ENCODE results near the gene PCBP2. TPM values are rescaled to one million over a fixed set of nuclear protein-coding genes. Genes with fewer than 3 reads are reported as not detected.

Gene PCBP2
- total RNA-seq, 2 donors from 2014 or later: 322 to 534 TPM

- TF ChIP-seq POLR2A (IDR thresholded peaks at IDR 0.05) (no peak), CTCF (IDR thresholded peaks at IDR 0.05) (no peak), POLR2AphosphoS5 (IDR thresholded peaks at IDR 0.05) (no peak)
- intact Hi-C loops (cut with DNase I): no loop called here
- no peak overlapping the region for H3K4me3 ChIP-seq
- no peaks in the 10 kb centered on the region for H3K27me3 ChIP-seq (replicated peaks; ENCODE audit: insufficient read depth)
- H3K27ac ChIP-seq: no peak overlapping the region
- H3K4me1 ChIP-seq (replicated peaks): no peaks in the 10 kb centered on the region
- H3K36me3 ChIP-seq: peaks cover 0 to 3% of the 10 kb centered on the region in 2 donors
- WGBS: 98% methylated on average over 3 of the region's 3 CpGs
- no peak for DNase-seq (ENCODE audit: low spot score)
- no peaks in the 10 kb centered on the region for H3K9me3 ChIP-seq
Measured at GRCh38 chr12:53523131-53523530, 71.2 kb downstream of the PCBP2 start.

GRCh38 chr12:53524476-53524875 lies 72.6 kb downstream of the PCBP2 start:
- H3K4me1 ChIP-seq (replicated peaks): no peaks in the 10 kb centered on the region
- H3K36me3 ChIP-seq: peaks cover 0 to 3% of the 10 kb centered on the region in 2 donors
- intact Hi-C loops (cut with DNase I): no loop called here
- H3K27ac ChIP-seq: no peak overlapping the region
- TF ChIP-seq POLR2AphosphoS5 (IDR thresholded peaks at IDR 0.05) (no peak), CTCF (IDR thresholded peaks at IDR 0.05) (no peak), POLR2A (IDR thresholded peaks at IDR 0.05) (no peak)
- DNase-seq (ENCODE audit: low spot score): no peak
- no peak overlapping the region for H3K4me3 ChIP-seq
- 95% methylated on average over 13 of the region's 13 CpGs for WGBS
- no peaks in the 10 kb centered on the region for H3K27me3 ChIP-seq (replicated peaks; ENCODE audit: insufficient read depth)
- H3K9me3 ChIP-seq: no peaks in the 10 kb centered on the region

GRCh38 chr12:53530061-53530460 lies 78.2 kb downstream of the PCBP2 start:
- H3K27me3 ChIP-seq (replicated peaks; ENCODE audit: insufficient read depth): no peaks in the 10 kb centered on the region
- H3K9me3 ChIP-seq: no peaks in the 10 kb centered on the region
- no peak overlapping the region for H3K4me3 ChIP-seq
- H3K36me3 ChIP-seq: peaks cover 0 to 4% of the 10 kb centered on the region in 2 donors
- no peak for DNase-seq (ENCODE audit: low spot score)
- WGBS: 94% methylated on average over 2 of the region's 2 CpGs
- TF ChIP-seq CTCF (IDR thresholded peaks at IDR 0.05) (no peak), POLR2A (IDR thresholded peaks at IDR 0.05) (no peak), POLR2AphosphoS5 (IDR thresholded peaks at IDR 0.05) (no peak)
- intact Hi-C loops (cut with DNase I): no loop called here
- no peaks in the 10 kb centered on the region for H3K4me1 ChIP-seq (replicated peaks)
- H3K27ac ChIP-seq: no peak overlapping the region

Small RNAs within 50 kb of the gene (small RNA-seq; reads per million reads assigned to genes)
- gene AC023509.3: 0 reads per million in 2 donors

Other genes with a start within 250 kb of the PCBP2 start
- 1 to 10 TPM; 1.2 to 1.7 TPM for gene ITGB7, start 244.9 kb upstream of the PCBP2 start, total RNA-seq
- 10 to 100 TPM; 28.9 to 30.4 TPM for gene RARG, start 219.9 kb upstream of the PCBP2 start, total RNA-seq
- gene ESPL1, start 183.8 kb upstream of the PCBP2 start, total RNA-seq: 1 to 10 TPM in 1 of 2 donors, under 1 TPM in 1; 0.55 to 6.1 TPM
- gene PFDN5, start 156.6 kb upstream of the PCBP2 start, total RNA-seq: 100 to 1,000 TPM; 552 to 673 TPM
- 10 to 100 TPM; 48.1 to 75.4 TPM for gene MYG1, start 152.4 kb upstream of the PCBP2 start, total RNA-seq
- 10 to 100 TPM; 50.7 to 79.3 TPM for gene AAAS, start 130.5 kb upstream of the PCBP2 start, total RNA-seq
- gene SP7, start 115.7 kb upstream of the PCBP2 start, total RNA-seq: not detected
- 10 to 100 TPM; 60.1 to 84.5 TPM for gene SP1, start 71.9 kb upstream of the PCBP2 start, total RNA-seq
- gene AMHR2, start 28.2 kb upstream of the PCBP2 start, total RNA-seq: 10 to 100 TPM in 1 of 2 donors, not detected in 1; 44.5 TPM
- gene PRR13, start 10.4 kb upstream of the PCBP2 start, total RNA-seq: 100 to 1,000 TPM in 1 of 2 donors, 10 to 100 TPM in 1; 98.8 to 104 TPM
- 10 to 100 TPM in 1 of 2 donors, 1 to 10 TPM in 1; 4.3 to 30.9 TPM for gene MAP3K12, start 47.4 kb downstream of the PCBP2 start, total RNA-seq
- 10 to 100 TPM; 23.4 to 45.7 TPM for gene TARBP2, start 49.2 kb downstream of the PCBP2 start, total RNA-seq
- not detected for gene NPFF, start 55.4 kb downstream of the PCBP2 start, total RNA-seq
- gene ATF7, start 174.3 kb downstream of the PCBP2 start, total RNA-seq: 10 to 100 TPM; 37.9 to 46.7 TPM
- 100 to 1,000 TPM; 419 to 728 TPM for gene ATP5MC2, start 224.0 kb downstream of the PCBP2 start, total RNA-seq

Data from prostate gland (tissue), 2 donors.